ENCODE measurements around the gene CNTNAP5.

CNTNAP5 gene

GRCh38 chr2:124048102-124048501, 23.0 kb downstream of the CNTNAP5 start:
- no peak overlapping the region for H3K4me3 ChIP-seq (ENCODE audit: low read depth, low read length)
- no peaks in the 10 kb centered on the region for H3K27me3 ChIP-seq (ENCODE audit: insufficient read depth, low read depth, severe bottlenecking)
- no peaks in the 10 kb centered on the region for H3K36me3 ChIP-seq
- DNase-seq = no peak
- TF ChIP-seq, protein P1, sequence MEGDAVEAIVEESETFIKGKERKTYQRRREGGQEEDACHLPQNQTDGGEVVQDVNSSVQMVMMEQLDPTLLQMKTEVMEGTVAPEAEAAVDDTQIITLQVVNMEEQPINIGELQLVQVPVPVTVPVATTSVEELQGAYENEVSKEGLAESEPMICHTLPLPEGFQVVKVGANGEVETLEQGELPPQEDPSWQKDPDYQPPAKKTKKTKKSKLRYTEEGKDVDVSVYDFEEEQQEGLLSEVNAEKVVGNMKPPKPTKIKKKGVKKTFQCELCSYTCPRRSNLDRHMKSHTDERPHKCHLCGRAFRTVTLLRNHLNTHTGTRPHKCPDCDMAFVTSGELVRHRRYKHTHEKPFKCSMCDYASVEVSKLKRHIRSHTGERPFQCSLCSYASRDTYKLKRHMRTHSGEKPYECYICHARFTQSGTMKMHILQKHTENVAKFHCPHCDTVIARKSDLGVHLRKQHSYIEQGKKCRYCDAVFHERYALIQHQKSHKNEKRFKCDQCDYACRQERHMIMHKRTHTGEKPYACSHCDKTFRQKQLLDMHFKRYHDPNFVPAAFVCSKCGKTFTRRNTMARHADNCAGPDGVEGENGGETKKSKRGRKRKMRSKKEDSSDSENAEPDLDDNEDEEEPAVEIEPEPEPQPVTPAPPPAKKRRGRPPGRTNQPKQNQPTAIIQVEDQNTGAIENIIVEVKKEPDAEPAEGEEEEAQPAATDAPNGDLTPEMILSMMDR (IDR thresholded peaks at IDR 0.05; ENCODE audit: low read depth, low read length) = no peak
- H3K9me3 ChIP-seq (ENCODE audit: severe bottlenecking) = no peaks in the 10 kb centered on the region
- no peak overlapping the region for H3K27ac ChIP-seq

GRCh38 chr2:124048664-124049063, 23.6 kb downstream of the CNTNAP5 start:
- Histone ChIP-seq H3K27ac (no peak overlapping the region), H3K9me3 (ENCODE audit: severe bottlenecking) (no peaks in the 10 kb centered on the region), H3K27me3 (ENCODE audit: insufficient read depth, low read depth, severe bottlenecking) (no peaks in the 10 kb centered on the region), H3K4me3 (ENCODE audit: low read depth, low read length) (no peak overlapping the region), H3K36me3 (no peaks in the 10 kb centered on the region)
- no peak for DNase-seq
- TF ChIP-seq, protein P1 (IDR thresholded peaks at IDR 0.05; ENCODE audit: low read depth, low read length) = no peak

DNA sequence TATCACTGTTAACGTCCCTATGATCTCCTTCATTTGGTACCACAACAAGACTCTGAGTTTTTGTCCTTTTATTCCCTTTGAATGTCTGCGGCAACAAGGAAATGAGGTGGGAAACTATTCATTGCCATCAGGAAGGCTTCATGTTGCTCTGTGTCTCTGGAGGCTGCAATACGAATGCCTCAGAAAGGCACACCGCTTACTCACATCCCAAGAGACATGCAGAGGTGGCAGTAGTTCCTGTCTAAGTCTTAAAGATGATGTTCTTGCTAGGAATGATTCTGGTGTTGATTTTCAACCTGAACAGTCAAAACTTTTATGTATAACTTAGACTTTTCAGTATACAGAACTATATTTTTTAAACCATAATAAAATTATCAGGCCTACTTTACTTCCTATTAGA, 24.0 kb downstream of the CNTNAP5 start:
- no peaks in the 10 kb centered on the region for H3K9me3 ChIP-seq (ENCODE audit: severe bottlenecking)
- TF ChIP-seq, protein P1 (IDR thresholded peaks at IDR 0.05; ENCODE audit: low read depth, low read length) = no peak
- DNase-seq = no peak
- H3K36me3 ChIP-seq = no peaks in the 10 kb centered on the region
- no peak overlapping the region for H3K4me3 ChIP-seq (ENCODE audit: low read depth, low read length)
- no peak overlapping the region for H3K27ac ChIP-seq
- H3K27me3 ChIP-seq (ENCODE audit: insufficient read depth, low read depth, severe bottlenecking) = no peaks in the 10 kb centered on the region

- no peaks in the 10 kb centered on the region for H3K27me3 ChIP-seq (ENCODE audit: insufficient read depth, low read depth, severe bottlenecking)
- no peak overlapping the region for H3K4me3 ChIP-seq (ENCODE audit: low read depth, low read length)
- H3K9me3 ChIP-seq (ENCODE audit: severe bottlenecking) = no peaks in the 10 kb centered on the region
- H3K27ac ChIP-seq = no peak overlapping the region
- no peaks in the 10 kb centered on the region for H3K36me3 ChIP-seq
- TF ChIP-seq, protein P1 (IDR thresholded peaks at IDR 0.05; ENCODE audit: low read depth, low read length) = no peak
- no peak for DNase-seq
These were observed 25.9 kb downstream of the CNTNAP5 start for GRCh38 chr2:124050833-124051497.

GRCh38 chr2:124053796-124054195, 28.7 kb downstream of the CNTNAP5 start:
- H3K4me3 ChIP-seq (ENCODE audit: low read depth, low read length) = no peak overlapping the region
- H3K36me3 ChIP-seq = no peaks in the 10 kb centered on the region
- H3K27me3 ChIP-seq (ENCODE audit: insufficient read depth, low read depth, severe bottlenecking) = no peaks in the 10 kb centered on the region
- H3K27ac ChIP-seq = no peak overlapping the region
- no peaks in the 10 kb centered on the region for H3K9me3 ChIP-seq (ENCODE audit: severe bottlenecking)
- DNase-seq = no peak
- TF ChIP-seq, protein P1 (IDR thresholded peaks at IDR 0.05; ENCODE audit: low read depth, low read length) = no peak

GRCh38 chr2:124063596-124063995, 38.5 kb downstream of the CNTNAP5 start:
- Histone ChIP-seq H3K4me3 (ENCODE audit: low read depth, low read length) (no peak overlapping the region), H3K9me3 (ENCODE audit: severe bottlenecking) (no peaks in the 10 kb centered on the region), H3K27me3 (ENCODE audit: insufficient read depth, low read depth, severe bottlenecking) (no peaks in the 10 kb centered on the region), H3K36me3 (no peaks in the 10 kb centered on the region), H3K27ac (no peak overlapping the region)
- TF ChIP-seq, protein P1 (IDR thresholded peaks at IDR 0.05; ENCODE audit: low read depth, low read length) = no peak
- no peak for DNase-seq
